ENCODE measurements around the gene PSMD2. TPM values are rescaled to one million over a fixed set of nuclear protein-coding genes. Genes with fewer than 3 reads are reported as not detected.

The PSMD2 gene
- total and polyA plus RNA-seq, 2 donors (not counting 3 experiments of a cell fraction or from before 2014, with no cell fraction given): 414 to 435 TPM

DNA sequence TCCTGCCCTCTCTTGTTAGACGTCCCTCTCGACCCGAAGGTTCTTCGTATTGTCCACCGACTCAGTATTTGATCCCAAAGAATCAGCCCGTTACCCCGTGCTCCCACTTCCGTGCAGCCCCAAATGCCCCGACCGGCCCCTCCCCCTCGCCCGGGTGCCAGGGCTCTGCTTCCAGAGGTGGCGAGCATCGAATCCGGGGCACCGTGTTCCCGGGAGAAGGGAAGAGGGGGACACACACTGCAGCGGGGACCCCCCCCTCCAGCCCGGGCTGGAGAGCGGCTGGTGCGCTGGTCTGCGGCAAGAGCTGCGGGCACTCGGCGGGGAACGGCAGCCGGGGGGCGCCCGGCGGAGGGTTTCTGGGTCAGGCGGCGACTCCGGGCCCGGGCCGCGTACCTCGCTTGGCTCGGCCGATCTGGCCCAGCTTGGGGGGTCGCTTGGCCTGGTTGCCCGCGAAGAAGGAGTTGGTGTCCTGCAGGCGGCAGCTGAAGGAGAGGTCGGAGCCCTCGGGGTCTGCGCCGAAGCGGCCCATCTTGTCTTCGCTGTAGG is 38.2 kb upstream of the PSMD2 start:
- Histone ChIP-seq H3K36me3 (ENCODE audit: control insufficient read depth in 2 of 2, extremely low read depth in 1 of 2, insufficient read depth in 2 of 2, low read length in 2 of 2) (no peaks in the 10 kb centered on the region), H3K9ac (replicated peaks; ENCODE audit: extremely low read depth, insufficient read depth, low read length) (no peak overlapping the region), H3K27ac (ENCODE audit: insufficient read depth, low read depth, low read length) (no peak overlapping the region), H3K9me1 (replicated peaks; ENCODE audit: control insufficient read depth, extremely low read depth, insufficient read depth, low read length) (no peaks in the 10 kb centered on the region), H3K27me3 (ENCODE audit: control insufficient read depth in 2 of 2, insufficient read depth in 2 of 2, low read length in 2 of 2) (peaks cover 26 to 36% of the 10 kb centered on the region in 2 experiments), H2AFZ (ENCODE audit: low read depth, low read length) (no peak overlapping the region), H4K20me1 (replicated peaks; ENCODE audit: control insufficient read depth, extremely low read depth, insufficient read depth, low read length) (no peaks in the 10 kb centered on the region), H3K4me1 (ENCODE audit: control insufficient read depth, extremely low read depth, insufficient read depth, low read length) (peaks cover 13% of the 10 kb centered on the region), H3K9me3 (replicated peaks; ENCODE audit: control insufficient read depth, insufficient read depth, low read length) (no peaks in the 10 kb centered on the region), H3K4me2 (ENCODE audit: insufficient read depth, low read length) (peak overlapping the region; percentile 32), H3K4me3 (replicated peaks in 1 of 3; ENCODE audit: insufficient read depth in 1 of 3, low read depth in 1 of 3, low read length in 3 of 3) (peak overlapping the region in 1 of 3 experiments; percentile 18), H3K79me2 (ENCODE audit: control insufficient read depth, insufficient read depth, low read length) (no peaks in the 10 kb centered on the region)
- BruUV-seq (replicated peaks): no TSS peak
- ChIA-PET POLR2A (no interaction called here), CTCF (interaction anchor here (1.3 to 3.4 kb wide), 6 partner anchors 9 to 125 kb away, joined by 3 to 16 read pairs (median 6); partner anchors contain the start of genes EEF1AKMT4 and EIF2B5)
- DNase-seq (ENCODE audit: low read depth, low spot score) (no peak), FAIRE-seq (no peak)
- dilution Hi-C loops (cut with MboI; ENCODE audit: extremely low pct_ligation_motif_present, low sequenced_read_pairs): no loop called here
- TF ChIP-seq POLR2A (IDR thresholded peaks at IDR 0.05; ENCODE audit: low read depth, low read length) (no peak), EZH2 (IDR thresholded peaks at IDR 0.05; ENCODE audit: borderline replicate concordance, low read depth, low read length, severe bottlenecking) (peak; percentile 99)
- intact Hi-C loops (cut with micrococcal nuclease): loop anchor here (1.0 kb wide), 1 partner anchor 20 kb away; no protein-coding TSS in a partner anchor

DNA sequence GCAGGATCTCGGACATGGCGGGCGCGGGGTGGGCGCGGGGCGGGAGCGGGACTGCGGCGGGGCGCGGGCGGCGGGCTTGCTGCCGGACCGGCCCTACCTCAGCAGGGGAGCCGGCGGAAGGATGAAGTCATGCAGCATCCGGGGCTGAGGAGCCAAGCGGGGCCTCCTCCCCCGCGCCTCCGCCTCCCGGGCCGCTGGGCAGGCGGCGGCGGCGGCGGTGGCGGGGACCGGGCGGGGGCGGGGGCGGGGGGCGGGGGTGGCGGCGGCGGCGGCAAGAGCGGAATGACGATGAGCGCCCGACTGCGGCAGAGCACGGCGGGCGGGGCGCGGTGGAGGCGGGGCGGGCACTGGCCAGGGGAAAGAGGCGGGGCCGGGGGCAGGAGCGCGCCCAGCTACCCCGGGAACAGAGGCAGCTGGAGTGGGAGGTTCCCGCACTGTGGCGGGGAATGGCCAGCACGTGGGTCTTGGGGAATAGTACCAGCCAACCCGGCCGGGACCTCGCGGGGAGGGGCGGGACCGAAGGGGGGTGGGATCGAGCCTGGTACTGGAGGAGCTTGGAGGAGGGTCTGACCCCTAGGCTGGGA is 37.7 kb upstream of the PSMD2 start, which contains the start of gene CAMK2N2:
CAMK2N2 (minus strand) TSS at position 284 of the 584 bp plus-strand sequence; CDS start at position 16, 268 bp downstream.
- intact Hi-C loops (cut with micrococcal nuclease): no loop called here
- Histone ChIP-seq H3K4me3 (replicated peaks in 1 of 3; ENCODE audit: insufficient read depth in 1 of 3, low read depth in 1 of 3, low read length in 3 of 3) (peak within 1 kb of the TSS in 2 of 3 experiments; percentile 24 to 28), H3K4me1 (ENCODE audit: control insufficient read depth, extremely low read depth, insufficient read depth, low read length) (peaks cover 13% of the 10 kb centered on the region), H3K27ac (ENCODE audit: insufficient read depth, low read depth, low read length) (no peak within 1 kb of the TSS), H3K79me2 (ENCODE audit: control insufficient read depth, insufficient read depth, low read length) (no peaks in the 10 kb centered on the region), H2AFZ (ENCODE audit: low read depth, low read length) (peak within 1 kb of the TSS; percentile 9), H3K9ac (replicated peaks; ENCODE audit: extremely low read depth, insufficient read depth, low read length) (no peak within 1 kb of the TSS), H4K20me1 (replicated peaks; ENCODE audit: control insufficient read depth, extremely low read depth, insufficient read depth, low read length) (no peaks in the 10 kb centered on the region), H3K27me3 (ENCODE audit: control insufficient read depth in 2 of 2, insufficient read depth in 2 of 2, low read length in 2 of 2) (peaks cover 26 to 36% of the 10 kb centered on the region in 2 experiments), H3K9me3 (replicated peaks; ENCODE audit: control insufficient read depth, insufficient read depth, low read length) (no peaks in the 10 kb centered on the region), H3K4me2 (ENCODE audit: insufficient read depth, low read length) (peak within 1 kb of the TSS; percentile 58), H3K36me3 (ENCODE audit: control insufficient read depth in 2 of 2, extremely low read depth in 1 of 2, insufficient read depth in 2 of 2, low read length in 2 of 2) (no peaks in the 10 kb centered on the region), H3K9me1 (replicated peaks; ENCODE audit: control insufficient read depth, extremely low read depth, insufficient read depth, low read length) (no peaks in the 10 kb centered on the region)
- FAIRE-seq: peak; percentile 28
- DNase-seq (ENCODE audit: low read depth, low spot score): no peak
- no TSS peak for BruUV-seq (replicated peaks)
- ChIA-PET CTCF (interaction anchor here (1.3 to 3.4 kb wide), 4 partner anchors 10 to 34 kb away, joined by 4 to 16 read pairs (median 10); partner anchors contain the start of gene EEF1AKMT4), POLR2A (no interaction called here)
- TF ChIP-seq MYC (IDR thresholded peaks at IDR 0.05; ENCODE audit: low read depth, low read length): no peak
- no peak for TF ChIP-seq POLR2A (IDR thresholded peaks at IDR 0.05; ENCODE audit: low read depth, low read length)
- TF ChIP-seq GATA2 (IDR thresholded peaks at IDR 0.05; ENCODE audit: insufficient read depth, insufficient read length, low read depth, low read length): no peak
- TF ChIP-seq FOS (IDR thresholded peaks at IDR 0.05; ENCODE audit: borderline replicate concordance, insufficient read depth, low read length): no peak
- TF ChIP-seq, protein P1, sequence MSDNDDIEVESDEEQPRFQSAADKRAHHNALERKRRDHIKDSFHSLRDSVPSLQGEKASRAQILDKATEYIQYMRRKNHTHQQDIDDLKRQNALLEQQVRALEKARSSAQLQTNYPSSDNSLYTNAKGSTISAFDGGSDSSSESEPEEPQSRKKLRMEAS (IDR thresholded peaks at IDR 0.05; ENCODE audit: insufficient read depth, insufficient read length): no peak
- TF ChIP-seq, protein P2, sequence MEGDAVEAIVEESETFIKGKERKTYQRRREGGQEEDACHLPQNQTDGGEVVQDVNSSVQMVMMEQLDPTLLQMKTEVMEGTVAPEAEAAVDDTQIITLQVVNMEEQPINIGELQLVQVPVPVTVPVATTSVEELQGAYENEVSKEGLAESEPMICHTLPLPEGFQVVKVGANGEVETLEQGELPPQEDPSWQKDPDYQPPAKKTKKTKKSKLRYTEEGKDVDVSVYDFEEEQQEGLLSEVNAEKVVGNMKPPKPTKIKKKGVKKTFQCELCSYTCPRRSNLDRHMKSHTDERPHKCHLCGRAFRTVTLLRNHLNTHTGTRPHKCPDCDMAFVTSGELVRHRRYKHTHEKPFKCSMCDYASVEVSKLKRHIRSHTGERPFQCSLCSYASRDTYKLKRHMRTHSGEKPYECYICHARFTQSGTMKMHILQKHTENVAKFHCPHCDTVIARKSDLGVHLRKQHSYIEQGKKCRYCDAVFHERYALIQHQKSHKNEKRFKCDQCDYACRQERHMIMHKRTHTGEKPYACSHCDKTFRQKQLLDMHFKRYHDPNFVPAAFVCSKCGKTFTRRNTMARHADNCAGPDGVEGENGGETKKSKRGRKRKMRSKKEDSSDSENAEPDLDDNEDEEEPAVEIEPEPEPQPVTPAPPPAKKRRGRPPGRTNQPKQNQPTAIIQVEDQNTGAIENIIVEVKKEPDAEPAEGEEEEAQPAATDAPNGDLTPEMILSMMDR (IDR thresholded peaks at IDR 0.05; ENCODE audit: extremely low read depth in 1 of 2, insufficient read depth in 1 of 2, low read depth in 1 of 2, low read length in 2 of 2): no peak
- TF ChIP-seq EZH2 (IDR thresholded peaks at IDR 0.05; ENCODE audit: borderline replicate concordance, low read depth, low read length, severe bottlenecking): no peak
- dilution Hi-C loops (cut with MboI; ENCODE audit: extremely low pct_ligation_motif_present, low sequenced_read_pairs): no loop called here

All from endothelial cell of umbilical vein (primary cell).